NCI-H2107 (cell line): ENCODE measurements around the gene FBN1.

ENCODE experiments used
- DNase-seq: peaks from one replicate; lab custom pipeline; 2025; lab: John Stamatoyannopoulos, UW

Gene FBN1

GRCh38 chr15:48553559-48553958 is 92.0 kb downstream of the FBN1 start:
- DNase-seq: no peak

- DNase-seq: no peak
Observed at GRCh38 chr15:48550822-48551525, 94.5 kb downstream of the FBN1 start.

DNA sequence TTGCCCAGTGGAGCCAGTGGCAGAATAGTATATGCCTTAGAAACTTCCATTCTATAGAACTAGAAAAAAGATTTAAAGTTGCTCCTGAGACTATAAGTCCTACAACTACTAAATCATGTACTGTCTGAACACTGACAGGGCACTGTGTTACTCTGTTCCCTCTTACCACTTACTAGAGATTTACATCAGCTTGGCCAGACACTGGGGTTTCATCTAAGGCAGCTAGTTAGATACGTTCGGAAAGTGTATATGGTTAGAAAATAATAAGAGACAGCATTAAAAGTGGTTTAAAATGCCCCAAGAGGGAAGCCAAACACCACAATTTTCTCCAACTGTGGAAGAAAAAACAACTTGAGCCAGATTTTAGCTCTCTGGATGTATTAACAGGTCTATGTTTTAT is 97.1 kb downstream of the FBN1 start:
- DNase-seq: no peak

- DNase-seq: no peak
Observed at GRCh38 chr15:48547286-48547685, 98.2 kb downstream of the FBN1 start.

- no peak for DNase-seq
Observed at GRCh38 chr15:48546296-48546695, 99.2 kb downstream of the FBN1 start.

- no peak for DNase-seq
Observed at GRCh38 chr15:48544778-48545177, 100.7 kb downstream of the FBN1 start.

GRCh38 chr15:48541341-48542278 is 103.9 kb downstream of the FBN1 start:
- no peak for DNase-seq

DNA sequence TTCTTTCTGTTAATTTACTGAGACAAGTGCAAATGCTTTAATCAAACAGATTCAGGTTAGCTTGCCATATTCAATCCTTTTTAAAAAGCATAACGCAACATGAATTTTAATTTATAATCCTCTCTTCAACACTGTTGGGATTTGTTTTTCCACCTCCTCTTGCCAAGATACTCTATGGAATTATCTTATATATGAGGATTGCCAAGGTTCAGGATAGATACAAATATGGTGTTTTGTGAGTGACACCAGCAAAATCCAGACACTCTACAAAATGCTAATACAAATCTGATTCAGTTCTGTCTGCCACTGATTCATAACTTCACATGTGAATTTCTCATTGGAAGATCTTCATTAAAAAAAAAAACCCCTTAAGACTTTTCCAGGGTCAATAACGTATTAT is 104.8 kb downstream of the FBN1 start:
- DNase-seq: no peak

- DNase-seq: no peak
Observed at GRCh38 chr15:48538941-48539340, 106.6 kb downstream of the FBN1 start.

- no peak for DNase-seq
Observed at GRCh38 chr15:48537271-48538113, 108.0 kb downstream of the FBN1 start.

DNA sequence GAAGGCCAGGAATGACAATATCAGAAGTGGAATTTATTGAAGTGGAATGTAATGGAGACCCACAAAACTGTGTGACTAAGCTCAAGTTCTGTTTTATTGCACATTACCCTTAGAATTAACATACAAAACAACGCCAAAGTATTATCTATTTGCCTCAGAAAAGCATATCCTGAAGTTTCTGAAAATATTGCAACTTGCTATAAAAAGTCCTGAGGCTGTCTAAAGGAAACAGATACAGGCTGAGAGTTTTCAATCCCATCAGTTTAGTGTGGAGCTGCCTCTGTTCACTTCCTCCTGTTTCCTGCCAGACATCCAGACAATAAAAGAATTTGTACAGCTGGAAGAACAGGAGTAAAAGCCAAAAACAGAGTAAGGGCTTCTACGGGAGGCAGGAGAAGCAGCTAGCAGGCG is 108.8 kb downstream of the FBN1 start:
- no peak for DNase-seq

DNA sequence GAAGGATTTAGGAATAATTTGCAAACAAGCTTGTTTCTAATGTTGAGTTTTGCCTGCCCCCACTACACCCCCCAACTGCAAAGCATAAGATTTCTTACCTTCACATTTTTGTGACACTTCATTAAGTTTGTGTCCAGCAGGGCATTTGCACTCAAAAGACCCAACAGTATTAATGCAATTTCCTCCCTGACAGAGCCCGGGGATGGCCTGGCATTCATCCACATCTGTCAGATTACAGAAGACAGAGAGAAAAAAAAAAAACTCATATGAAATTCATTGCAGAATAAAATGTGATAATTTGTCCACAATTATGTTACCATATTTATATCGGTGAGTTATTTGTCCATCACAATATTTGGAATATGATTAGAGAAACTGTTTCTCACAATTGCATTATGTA is 111.5 kb downstream of the FBN1 start:
- DNase-seq: no peak

GRCh38 chr15:48532946-48533345 is 112.6 kb downstream of the FBN1 start:
- no peak for DNase-seq

- no peak for DNase-seq
Observed at GRCh38 chr15:48530528-48530927, 115.0 kb downstream of the FBN1 start.

- no peak for DNase-seq
Observed at GRCh38 chr15:48528921-48529320, 116.6 kb downstream of the FBN1 start.

DNA sequence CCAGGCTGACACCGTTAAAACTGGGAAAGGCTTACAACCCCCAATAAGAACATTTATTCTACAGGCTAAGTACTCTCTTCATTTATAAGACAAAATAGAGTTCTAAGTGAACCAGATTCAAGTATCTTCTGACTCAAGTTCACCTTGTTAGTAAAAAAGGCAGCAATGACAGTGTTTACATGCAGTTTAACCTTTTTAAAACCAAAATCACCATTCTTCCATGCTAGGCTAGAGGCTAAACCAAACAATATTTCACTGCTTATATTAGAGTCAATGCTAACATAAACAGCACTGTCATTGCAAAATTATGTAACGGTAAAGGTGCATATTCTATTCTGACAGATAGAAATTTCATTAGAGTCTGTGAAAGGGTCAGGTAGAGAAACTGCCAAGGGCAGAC is 118.0 kb downstream of the FBN1 start:
- DNase-seq: no peak

- no peak for DNase-seq
Observed at GRCh38 chr15:48522911-48523310, 122.6 kb downstream of the FBN1 start.

- no peak for DNase-seq
Observed at GRCh38 chr15:48522123-48522522, 123.4 kb downstream of the FBN1 start.

DNA sequence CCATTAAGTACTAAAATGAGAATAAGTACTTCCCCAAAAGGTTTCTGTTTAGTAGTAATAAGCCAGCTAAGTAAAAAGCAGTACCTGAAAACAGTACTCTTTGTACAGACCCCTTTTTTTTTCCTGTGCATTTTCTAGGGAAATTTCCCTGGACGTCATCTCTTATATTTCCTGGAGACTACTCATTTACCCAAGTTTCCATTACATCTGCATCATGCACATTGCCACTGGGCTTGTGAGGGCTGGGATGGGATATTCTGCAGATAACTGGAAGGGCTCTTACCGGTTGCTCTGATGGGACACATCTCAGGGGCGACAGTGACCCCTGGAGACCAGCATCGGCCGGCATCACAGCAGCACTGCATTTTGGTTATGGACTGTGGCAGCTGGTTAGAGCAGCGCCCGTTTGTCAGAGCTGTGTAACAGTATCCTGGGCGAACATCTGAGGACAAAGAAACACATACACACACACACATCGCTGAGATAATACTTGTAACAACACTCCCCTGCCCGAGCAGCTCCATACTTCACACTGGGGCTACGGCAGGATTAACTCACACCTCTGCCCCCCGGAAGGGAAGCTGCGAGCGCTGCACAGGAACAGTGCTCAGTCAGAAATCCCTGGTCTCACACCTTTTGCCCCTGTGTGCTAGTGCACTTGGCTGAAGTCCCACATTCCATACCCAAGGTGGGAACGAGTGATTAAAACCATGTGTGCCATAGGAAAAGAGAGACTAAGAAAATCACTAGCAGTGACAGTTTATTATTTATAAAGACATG is 124.9 kb downstream of the FBN1 start:
- DNase-seq: no peak

DNA sequence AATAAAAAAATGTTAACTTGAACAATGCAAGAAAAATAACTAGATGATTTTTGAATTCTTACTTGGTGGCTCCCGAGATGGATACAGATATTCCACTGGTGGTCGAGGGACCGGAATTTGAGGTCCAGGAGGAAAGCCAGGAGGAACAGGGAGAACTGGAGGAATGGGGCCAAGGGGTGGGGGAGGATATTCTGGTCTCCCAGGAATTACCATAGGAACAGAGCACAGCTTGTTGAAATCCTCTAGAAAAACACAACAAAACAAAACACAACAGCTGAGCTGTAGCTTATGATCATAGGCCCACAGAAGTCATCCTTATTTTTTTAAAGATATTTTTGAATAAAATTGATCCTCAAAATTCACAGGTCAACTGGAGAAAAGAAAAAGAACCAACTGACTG is 129.4 kb downstream of the FBN1 start:
- DNase-seq: no peak

GRCh38 chr15:48515500-48515899 is 130.0 kb downstream of the FBN1 start:
- DNase-seq: no peak
